Measurements from ENCODE around the gene RHOJ.

The RHOJ gene

DNA sequence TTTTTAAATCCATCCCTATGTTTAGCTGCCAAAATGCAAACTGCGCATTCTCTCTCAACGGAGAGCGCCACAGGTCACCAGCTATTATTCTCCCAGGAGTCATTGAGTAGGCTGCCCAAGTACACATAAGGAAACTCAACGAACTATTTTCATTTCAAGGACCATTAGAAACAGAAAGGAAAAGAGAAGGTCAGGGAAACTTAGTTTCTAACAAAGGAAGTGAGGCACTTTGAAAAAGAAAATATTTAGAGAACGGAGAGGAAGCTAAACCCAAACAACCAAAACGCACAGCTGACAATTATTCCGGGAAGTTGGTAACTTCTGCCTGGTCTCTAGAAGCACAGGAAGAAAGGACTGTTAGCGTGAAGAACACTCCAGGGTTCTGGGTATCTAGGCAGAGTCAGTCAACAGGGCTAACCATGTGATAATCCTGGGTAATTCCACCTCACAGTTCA, 91.0 kb downstream of the RHOJ start:
- H3K4me3 ChIP-seq (ENCODE audit: low read depth, low read length), result no peak overlapping the region
- TF ChIP-seq, protein P1, sequence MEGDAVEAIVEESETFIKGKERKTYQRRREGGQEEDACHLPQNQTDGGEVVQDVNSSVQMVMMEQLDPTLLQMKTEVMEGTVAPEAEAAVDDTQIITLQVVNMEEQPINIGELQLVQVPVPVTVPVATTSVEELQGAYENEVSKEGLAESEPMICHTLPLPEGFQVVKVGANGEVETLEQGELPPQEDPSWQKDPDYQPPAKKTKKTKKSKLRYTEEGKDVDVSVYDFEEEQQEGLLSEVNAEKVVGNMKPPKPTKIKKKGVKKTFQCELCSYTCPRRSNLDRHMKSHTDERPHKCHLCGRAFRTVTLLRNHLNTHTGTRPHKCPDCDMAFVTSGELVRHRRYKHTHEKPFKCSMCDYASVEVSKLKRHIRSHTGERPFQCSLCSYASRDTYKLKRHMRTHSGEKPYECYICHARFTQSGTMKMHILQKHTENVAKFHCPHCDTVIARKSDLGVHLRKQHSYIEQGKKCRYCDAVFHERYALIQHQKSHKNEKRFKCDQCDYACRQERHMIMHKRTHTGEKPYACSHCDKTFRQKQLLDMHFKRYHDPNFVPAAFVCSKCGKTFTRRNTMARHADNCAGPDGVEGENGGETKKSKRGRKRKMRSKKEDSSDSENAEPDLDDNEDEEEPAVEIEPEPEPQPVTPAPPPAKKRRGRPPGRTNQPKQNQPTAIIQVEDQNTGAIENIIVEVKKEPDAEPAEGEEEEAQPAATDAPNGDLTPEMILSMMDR (IDR thresholded peaks at IDR 0.05; ENCODE audit: low read depth, low read length), result no peak
- TF ChIP-seq POLR2A (IDR thresholded peaks at IDR 0.05; ENCODE audit: extremely low read depth, insufficient read length) (no peak), MYC (IDR thresholded peaks at IDR 0.05; ENCODE audit: low read depth, low read length) (no peak)
- TF ChIP-seq, protein P2, sequence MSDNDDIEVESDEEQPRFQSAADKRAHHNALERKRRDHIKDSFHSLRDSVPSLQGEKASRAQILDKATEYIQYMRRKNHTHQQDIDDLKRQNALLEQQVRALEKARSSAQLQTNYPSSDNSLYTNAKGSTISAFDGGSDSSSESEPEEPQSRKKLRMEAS (IDR thresholded peaks at IDR 0.05; ENCODE audit: low read depth, low read length), result no peak
- DNase-seq (ENCODE audit: low read depth), result no peak

DNA sequence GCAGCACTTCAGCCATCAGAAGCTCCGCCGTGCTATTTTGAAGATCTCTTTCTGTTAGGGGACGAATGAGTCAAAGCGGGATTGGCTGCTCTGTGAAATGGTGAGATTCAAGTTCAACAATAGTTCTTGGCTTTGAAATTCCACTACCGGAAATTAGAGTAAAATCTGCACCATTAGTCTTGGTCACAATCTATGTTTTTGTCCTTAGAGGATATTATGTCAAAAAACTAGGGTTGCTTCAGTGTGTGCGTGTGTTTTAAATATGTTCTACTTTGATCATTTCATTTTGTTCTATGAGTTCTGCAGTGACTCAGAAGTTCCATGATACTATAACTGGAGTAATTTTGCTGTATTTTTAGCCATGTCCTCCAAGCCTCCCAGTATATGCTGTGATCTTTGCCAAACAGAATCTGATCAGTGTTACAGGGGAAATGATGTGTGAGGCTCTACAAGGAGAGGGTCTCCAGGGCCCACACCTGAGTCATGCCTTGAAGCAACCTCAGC, 91.9 kb downstream of the RHOJ start:
- DNase-seq (ENCODE audit: low read depth), result no peak
- no peak overlapping the region for H3K4me3 ChIP-seq (ENCODE audit: low read depth, low read length)
- TF ChIP-seq POLR2A (IDR thresholded peaks at IDR 0.05; ENCODE audit: extremely low read depth, insufficient read length) (no peak), MYC (IDR thresholded peaks at IDR 0.05; ENCODE audit: low read depth, low read length) (no peak)
- TF ChIP-seq, protein P1 (IDR thresholded peaks at IDR 0.05; ENCODE audit: low read depth, low read length), result no peak
- TF ChIP-seq, protein P2 (IDR thresholded peaks at IDR 0.05; ENCODE audit: low read depth, low read length), result no peak

DNA sequence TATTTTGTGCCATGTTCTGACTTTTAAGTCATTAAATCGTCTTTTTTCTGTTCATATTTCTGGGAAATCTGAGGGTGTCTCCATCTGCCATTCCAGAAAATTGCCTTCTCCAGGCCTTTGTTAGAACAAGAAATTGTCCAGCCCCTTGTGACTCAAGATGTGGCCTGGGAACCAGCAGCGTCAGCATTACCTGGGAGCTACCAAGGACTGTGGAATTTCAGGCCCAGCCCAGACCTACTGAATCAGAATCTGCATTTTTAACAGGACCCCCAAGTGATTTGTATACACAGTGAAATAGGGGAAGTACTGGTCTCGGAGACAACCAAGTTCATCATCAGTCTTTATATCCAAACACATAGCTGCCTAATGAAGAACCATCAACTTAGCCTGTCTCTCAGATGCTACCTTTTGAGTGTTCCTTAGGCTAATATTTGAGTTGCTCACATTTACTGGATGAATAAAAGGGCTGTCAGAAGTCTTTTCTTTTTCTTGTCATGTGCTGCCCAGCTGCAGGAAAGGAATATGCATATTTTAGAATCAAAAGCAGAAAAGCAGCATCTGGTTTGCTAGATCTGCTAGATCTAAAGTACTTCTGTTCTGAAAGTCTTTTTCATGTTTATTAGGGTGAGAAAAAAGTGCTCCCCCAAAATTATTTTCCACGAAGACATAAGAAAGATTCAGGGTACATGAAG, 93.3 kb downstream of the RHOJ start:
- DNase-seq (ENCODE audit: low read depth), result no peak
- TF ChIP-seq POLR2A (IDR thresholded peaks at IDR 0.05; ENCODE audit: extremely low read depth, insufficient read length), result no peak
- TF ChIP-seq, protein P1 (IDR thresholded peaks at IDR 0.05; ENCODE audit: low read depth, low read length), result no peak
- TF ChIP-seq, protein P2 (IDR thresholded peaks at IDR 0.05; ENCODE audit: low read depth, low read length), result no peak
- TF ChIP-seq MYC (IDR thresholded peaks at IDR 0.05; ENCODE audit: low read depth, low read length), result no peak
- no peak overlapping the region for H3K4me3 ChIP-seq (ENCODE audit: low read depth, low read length)

DNA sequence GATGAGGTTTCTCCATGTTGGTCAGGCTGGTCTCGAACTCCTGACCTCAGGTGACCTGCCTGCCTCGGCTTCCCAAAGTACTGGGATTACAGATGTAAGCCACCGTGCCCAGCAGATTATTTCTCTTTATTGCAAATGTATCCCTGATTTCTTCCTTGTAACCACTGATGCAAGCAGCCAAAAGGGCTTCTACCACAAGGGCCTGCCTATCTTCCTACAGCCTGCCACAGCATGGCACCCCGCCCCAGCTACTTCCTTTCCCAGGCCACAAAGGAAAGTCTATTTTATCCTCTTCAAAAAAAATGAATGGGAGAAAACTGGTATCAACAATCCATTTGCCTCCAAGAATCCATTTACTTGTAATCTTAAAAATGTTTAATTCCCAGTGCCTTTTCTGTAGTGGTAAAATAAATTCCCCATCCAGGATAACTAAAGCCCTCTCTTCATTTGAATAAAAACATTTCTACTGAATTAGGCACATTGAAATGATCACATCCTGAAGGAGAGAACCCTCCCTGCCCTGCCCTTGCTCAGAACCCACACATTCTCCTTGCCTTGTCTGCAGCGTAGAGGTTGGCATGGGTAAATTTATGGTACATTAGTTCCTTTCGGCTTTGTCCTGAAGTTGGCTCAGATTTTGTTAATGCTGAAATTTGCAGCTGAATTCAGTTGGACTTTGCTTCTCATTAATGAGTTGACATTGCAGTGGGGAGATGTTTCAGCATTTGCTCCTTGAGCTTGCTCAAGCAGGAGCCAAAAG, 95.3 kb downstream of the RHOJ start:
- TF ChIP-seq, protein P1 (IDR thresholded peaks at IDR 0.05; ENCODE audit: low read depth, low read length), result no peak
- no peak for TF ChIP-seq MYC (IDR thresholded peaks at IDR 0.05; ENCODE audit: low read depth, low read length)
- TF ChIP-seq, protein P2 (IDR thresholded peaks at IDR 0.05; ENCODE audit: low read depth, low read length), result no peak
- TF ChIP-seq POLR2A (IDR thresholded peaks at IDR 0.05; ENCODE audit: extremely low read depth, insufficient read length), result no peak

DNA sequence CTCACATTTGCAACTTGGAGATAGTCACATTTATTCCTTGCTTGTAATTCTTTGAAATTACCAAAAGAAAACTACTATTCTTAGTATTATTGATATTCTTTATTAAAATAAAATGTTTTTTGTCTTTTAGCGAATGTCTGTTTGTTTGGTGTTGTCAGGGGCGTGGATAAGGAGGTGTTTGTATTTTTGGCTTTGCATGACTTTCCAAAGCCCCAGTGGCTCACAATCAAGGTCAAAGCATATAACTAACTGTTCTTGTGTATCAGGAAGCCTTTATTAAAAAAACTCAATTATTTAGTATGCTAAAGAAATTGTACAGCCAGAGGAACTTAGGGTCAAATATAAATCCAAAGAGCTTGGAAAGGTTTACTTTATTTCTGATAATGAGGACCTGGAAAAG, 96.6 kb downstream of the RHOJ start:
- TF ChIP-seq, protein P1 (IDR thresholded peaks at IDR 0.05; ENCODE audit: low read depth, low read length), result no peak
- TF ChIP-seq, protein P2 (IDR thresholded peaks at IDR 0.05; ENCODE audit: low read depth, low read length), result no peak
- TF ChIP-seq MYC (IDR thresholded peaks at IDR 0.05; ENCODE audit: low read depth, low read length) (no peak), POLR2A (IDR thresholded peaks at IDR 0.05; ENCODE audit: extremely low read depth, insufficient read length) (no peak)
- DNase-seq (ENCODE audit: low read depth), result no peak

More for the DNA sequence above, 95.3 kb downstream of the RHOJ start:
- no peak for DNase-seq (ENCODE audit: low read depth)
- H3K4me3 ChIP-seq (ENCODE audit: low read depth, low read length), result no peak overlapping the region

More for the DNA sequence above, 96.6 kb downstream of the RHOJ start:
- H3K4me3 ChIP-seq (ENCODE audit: low read depth, low read length), result no peak overlapping the region
